ENCODE measurements around the gene KIFC1.

Gene KIFC1

GRCh38 chr6:33442283-33442682 is 50.7 kb downstream of the KIFC1 start:
- no peak for DNase-seq

GRCh38 chr6:33443025-33443424 is 51.4 kb downstream of the KIFC1 start:
- DNase-seq = no peak

- no peak for DNase-seq
Measured at GRCh38 chr6:33443619-33444504, 52.2 kb downstream of the KIFC1 start.

GRCh38 chr6:33445119-33445603 is 53.5 kb downstream of the KIFC1 start:
- no peak for DNase-seq

DNA sequence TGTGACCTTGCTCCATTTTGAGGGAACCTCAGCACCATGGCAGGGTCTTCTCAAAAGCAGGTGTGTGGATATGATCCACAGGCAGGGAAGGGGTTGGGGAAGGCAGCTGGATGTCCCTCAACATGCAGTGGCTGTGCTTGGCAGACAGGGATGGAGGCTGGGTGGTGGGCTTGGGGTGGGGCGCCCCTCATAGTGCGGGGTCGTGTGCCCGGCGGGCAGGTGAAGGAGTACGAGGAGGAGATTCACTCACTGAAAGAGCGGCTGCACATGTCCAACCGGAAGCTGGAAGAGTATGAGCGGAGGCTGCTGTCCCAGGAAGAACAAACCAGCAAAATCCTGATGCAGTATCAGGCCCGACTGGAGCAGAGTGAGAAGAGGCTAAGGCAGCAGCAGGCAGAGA is 54.7 kb downstream of the KIFC1 start:
- no peak for DNase-seq

DNA sequence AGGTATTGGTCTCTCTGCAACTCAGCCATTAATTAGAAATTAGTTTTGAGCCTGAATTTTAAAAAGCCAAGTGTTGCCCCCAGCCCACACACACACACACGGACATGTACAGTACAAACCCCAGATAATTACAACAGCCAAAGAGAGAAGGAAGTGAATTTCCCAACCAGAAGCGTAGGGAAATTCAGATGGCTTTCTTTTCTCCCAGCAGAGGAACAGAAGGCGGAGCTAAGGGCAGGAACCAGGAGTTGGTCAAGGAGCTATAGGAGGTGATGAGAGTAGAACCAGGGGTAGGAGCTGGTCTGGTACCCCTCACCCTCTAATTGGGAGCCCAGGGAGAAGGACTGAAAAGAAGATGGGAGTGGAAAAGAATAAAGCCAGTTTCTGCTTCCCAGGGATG is 58.8 kb downstream of the KIFC1 start:
- no peak for DNase-seq

DNA sequence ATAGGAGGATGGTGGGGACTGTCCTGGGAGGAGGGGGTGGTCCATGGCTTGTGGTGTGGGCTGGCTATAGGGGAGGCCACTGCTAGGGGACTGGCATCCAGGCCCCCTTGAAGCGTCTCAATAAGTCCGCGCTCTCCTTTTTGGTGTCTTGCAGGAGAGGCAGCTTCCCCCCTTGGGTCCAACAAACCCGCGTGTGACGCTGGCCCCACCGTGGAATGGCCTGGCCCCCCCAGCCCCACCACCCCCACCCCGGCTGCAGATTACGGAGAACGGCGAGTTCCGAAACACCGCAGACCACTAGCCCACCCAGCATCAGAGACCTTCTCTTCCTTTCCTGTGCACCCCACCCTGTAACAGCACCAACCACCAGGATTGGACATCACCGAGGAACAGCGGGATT is 60.0 kb downstream of the KIFC1 start:
- DNase-seq = no peak

DNA sequence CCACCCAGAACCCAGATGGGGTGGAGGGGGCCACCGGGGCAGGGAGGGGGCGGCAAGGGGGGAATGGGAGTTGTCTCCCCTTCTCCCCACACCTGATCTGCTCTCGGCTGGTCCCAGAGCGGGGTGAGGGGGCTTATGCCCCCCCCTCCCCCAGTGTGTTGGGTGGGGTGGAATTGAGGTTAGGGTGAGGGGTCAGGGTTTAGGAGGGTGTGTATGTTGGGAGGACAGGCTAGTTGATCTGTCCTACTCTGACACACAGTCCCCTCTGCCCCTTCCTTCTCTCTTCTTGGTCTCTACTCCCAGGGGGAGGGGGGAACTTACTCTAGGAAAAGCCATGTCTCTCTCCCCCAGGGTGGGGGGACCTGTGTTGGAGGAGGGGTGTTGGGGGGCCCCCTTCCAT is 60.9 kb downstream of the KIFC1 start:
- no peak for DNase-seq

GRCh38 chr6:33453393-33454008 is 61.9 kb downstream of the KIFC1 start:
- DNase-seq = peak in 1 of 2 donors; percentile 13

GRCh38 chr6:33454009-33454946 is 62.7 kb downstream of the KIFC1 start, which contains the start of gene ZBTB9:
Gene ZBTB9 (plus strand): TSS chr6:33454576. CDS start chr6:33455101, 525 bp downstream.
- DNase-seq = peak; percentile 96 to 97

GRCh38 chr6:33455051-33455450 is 63.4 kb downstream of the KIFC1 start:
- no peak for DNase-seq

- no peak for DNase-seq
Measured at GRCh38 chr6:33456156-33456555, 64.5 kb downstream of the KIFC1 start.

- DNase-seq = no peak
Measured at GRCh38 chr6:33458676-33459075, 67.1 kb downstream of the KIFC1 start.

- DNase-seq = no peak
Measured at GRCh38 chr6:33459226-33459625, 67.6 kb downstream of the KIFC1 start.

Measured in CD4-positive, alpha-beta T cell treated with Interleukin-4 for 1 hour (primary cell).